NCI-H446 treated with DMSO at 0.1 percent for 48 hours (cell line): Measurements from ENCODE around the gene OPALIN.
"Not testable (repeated sequence)": the region's sequence is repeated elsewhere in the genome, so short reads cannot be mapped to it uniquely, and the experiment has no call there.

Experiments
- DNase-seq: peaks from one replicate; lab custom pipeline; 2025; lab: John Stamatoyannopoulos, UW

OPALIN gene

GRCh38 chr10:96338279-96338925 is 20.4 kb downstream of the OPALIN start:
- DNase-seq, result no peak

GRCh38 chr10:96337106-96337505 is 21.7 kb downstream of the OPALIN start:
- no peak for DNase-seq

GRCh38 chr10:96334616-96335526 is 23.9 kb downstream of the OPALIN start:
- DNase-seq, result no peak

- no peak for DNase-seq
Observed at GRCh38 chr10:96333101-96333500, 25.7 kb downstream of the OPALIN start.

- DNase-seq, result no peak
Observed at GRCh38 chr10:96327462-96327861, 31.3 kb downstream of the OPALIN start.

GRCh38 chr10:96325719-96326373 is 33.0 kb downstream of the OPALIN start:
- DNase-seq, result no peak

- DNase-seq, result no peak
Observed at GRCh38 chr10:96324447-96324846, 34.4 kb downstream of the OPALIN start.

- DNase-seq, result no peak
Observed at GRCh38 chr10:96322275-96322674, 36.5 kb downstream of the OPALIN start.

GRCh38 chr10:96321822-96322221 is 37.0 kb downstream of the OPALIN start:
- DNase-seq, result no peak

- DNase-seq, result no peak
Observed at GRCh38 chr10:96319754-96320474, 38.9 kb downstream of the OPALIN start.

- DNase-seq, result no peak
Observed at GRCh38 chr10:96317067-96317833, 41.6 kb downstream of the OPALIN start.

- no peak for DNase-seq
Observed at GRCh38 chr10:96313344-96313743, 45.5 kb downstream of the OPALIN start.

- DNase-seq, result no peak
Observed at GRCh38 chr10:96311180-96311715, 47.6 kb downstream of the OPALIN start.

- no peak for DNase-seq
Observed at GRCh38 chr10:96310321-96310669, 48.5 kb downstream of the OPALIN start.

GRCh38 chr10:96309628-96310320 is 49.0 kb downstream of the OPALIN start:
- DNase-seq, result no peak

- DNase-seq, result not testable (repeated sequence)
Observed at GRCh38 chr10:96308854-96309253, 49.9 kb downstream of the OPALIN start.

- DNase-seq, result peak; percentile 92
Observed at GRCh38 chr10:96306516-96306915, 52.3 kb downstream of the OPALIN start.

- no peak for DNase-seq
Observed at GRCh38 chr10:96305019-96305418, 53.8 kb downstream of the OPALIN start.

- DNase-seq, result no peak
Observed at GRCh38 chr10:96304230-96304629, 54.6 kb downstream of the OPALIN start, which contains the start of gene DNTT. TSS of gene DNTT (plus strand) at chr10:96304434. CDS start at chr10:96304498, 64 bp downstream.

GRCh38 chr10:96301616-96302015 is 57.2 kb downstream of the OPALIN start:
- DNase-seq, result no peak
